Endothelial cell of umbilical vein (primary cell): ENCODE measurements around the gene SLC6A7. TPM values are rescaled to one million over a fixed set of nuclear protein-coding genes. Genes with fewer than 3 reads are reported as not detected.

Experiments
- BruUV-seq: library from RNA; stranded (reverse); fragments of 400-500 nt; replicated peaks from 2 replicates; lab custom pipeline; 2021; lab: Mats Ljungman, UMichigan
- CTCF ChIA-PET: fragments of 300-600, 350-600 bp; sonication (Branson Sonifier 250); formaldehyde crosslinking; loops from one replicate; lab custom pipeline; 2021; ENCODE audit warnings: antibody characterized with exemption, inconsistent platforms; lab: Charles Lee
- POLR2A ChIA-PET: fragments of 300-600, 350-600 bp; sonication (Branson Sonifier 250); formaldehyde crosslinking; loops from one replicate; lab custom pipeline; 2021; ENCODE audit warnings: antibody characterized with exemption, inconsistent platforms; lab: Charles Lee
- DNase-seq: peaks from one replicate; pipeline ENCODE4 v3.0.0-alpha.2; 2011; ENCODE audit warnings: low read depth, low spot score
- FAIRE-seq: peaks from 2 replicates; lab custom pipeline; 2011; peaks lifted over from hg19 to GRCh38; lab: Jason Lieb, UNC
- H2AFZ ChIP-seq: 2 replicates; pipeline ENCODE4 v1.6.0; 2012; ENCODE audit warnings: low read depth, low read length, control low read depth, inconsistent platforms
- H3K27ac ChIP-seq: 2 replicates; pipeline ENCODE4 v1.5.1; 2011; ENCODE audit warnings: low read depth, mild to moderate bottlenecking, control low read depth, low read length, moderate library complexity; ENCODE audit not compliant: insufficient read depth
- H3K27me3 ChIP-seq, 2 experiments: 2 replicates each; pipeline versions ENCODE4 v1.6.0 to v1.6.1; 2011; ENCODE audit warnings: low read length in 2 of 2, mixed read lengths in 1 of 2; ENCODE audit not compliant: control insufficient read depth in 2 of 2, insufficient read depth in 2 of 2
- H3K36me3 ChIP-seq, 2 experiments: 2 replicates in 1 of 2; 3 replicates in 1 of 2; pipeline ENCODE4 v1.5.1; 2011; ENCODE audit warnings: low read length in 2 of 2, mild to moderate bottlenecking in 1 of 2, moderate library complexity in 1 of 2; ENCODE audit not compliant: control insufficient read depth in 2 of 2, insufficient read depth in 2 of 2; ENCODE audit errors: extremely low read depth in 1 of 2
- H3K4me1 ChIP-seq: 3 replicates; pipeline ENCODE4 v1.5.1; 2011; ENCODE audit warnings: mild to moderate bottlenecking, low read length; ENCODE audit not compliant: control insufficient read depth, insufficient read depth; ENCODE audit errors: extremely low read depth
- H3K4me2 ChIP-seq: 2 replicates; pipeline ENCODE4 v1.6.1; 2011; ENCODE audit warnings: low read length, control low read depth, mixed read lengths; ENCODE audit not compliant: insufficient read depth
- H3K4me3 ChIP-seq, 3 experiments: fragments of 200-600 bp in 1 of 3; sonication (generic), shearing (Covaris generic) in 1 of 3; replicated peaks in 1 of 3; 2 replicates each; pipeline ENCODE4 v1.5.1; 2011 to 2016; ENCODE audit warnings: control low read depth in 3 of 3, low read length in 3 of 3, mild to moderate bottlenecking in 2 of 3, inconsistent platforms in 1 of 3, low read depth in 1 of 3, moderate library complexity in 1 of 3; ENCODE audit not compliant: insufficient read depth in 1 of 3
- H3K79me2 ChIP-seq: 2 replicates; pipeline ENCODE4 v1.6.0; 2012; ENCODE audit warnings: low read length, inconsistent platforms; ENCODE audit not compliant: control insufficient read depth, insufficient read depth
- H3K9ac ChIP-seq: replicated peaks from 2 replicates; pipeline ENCODE3; 2011; ENCODE audit warnings: low read length, control low read depth; ENCODE audit not compliant: insufficient read depth; ENCODE audit errors: extremely low read depth
- H3K9me1 ChIP-seq: replicated peaks from 3 replicates; pipeline ENCODE4 v1.6.0; 2011; ENCODE audit warnings: mild to moderate bottlenecking, low read length; ENCODE audit not compliant: control insufficient read depth, insufficient read depth; ENCODE audit errors: extremely low read depth
- H3K9me3 ChIP-seq: replicated peaks from 2 replicates; pipeline ENCODE4 v1.5.1; 2012; ENCODE audit warnings: low read length, inconsistent platforms; ENCODE audit not compliant: control insufficient read depth, insufficient read depth
- H4K20me1 ChIP-seq: replicated peaks from 2 replicates; pipeline ENCODE3; 2011; ENCODE audit warnings: mild to moderate bottlenecking, low read length; ENCODE audit not compliant: control insufficient read depth, insufficient read depth; ENCODE audit errors: extremely low read depth
- CTCF ChIP-seq, 2 donors: IDR thresholded peaks; 1 replicate in 1 of 2; 2 replicates in 1 of 2; pipeline ENCODE4 v1.5.1; 2011; ENCODE audit warnings: low read length in 2 of 2, mild to moderate bottlenecking in 2 of 2, moderate library complexity in 2 of 2, control low read depth in 1 of 2, inconsistent platforms in 1 of 2, low read depth in 1 of 2; ENCODE audit not compliant: insufficient read depth in 1 of 2; ENCODE audit errors: extremely low read depth in 1 of 2
- EZH2 ChIP-seq: IDR thresholded peaks from 2 replicates; pipeline ENCODE4 v1.6.1; 2012; ENCODE audit warnings: borderline replicate concordance, low read depth, mild to moderate bottlenecking, moderate library complexity, low read length, inconsistent platforms; ENCODE audit not compliant: severe bottlenecking
- POLR2A ChIP-seq: IDR thresholded peaks from 2 replicates; pipeline ENCODE4 v1.6.1; 2012; ENCODE audit warnings: low read depth, mild to moderate bottlenecking, control low read depth, low read length
- dilution Hi-C: fragments of 300-500 bp; cut with MboI; formaldehyde crosslinking; loops from one replicate; pipeline ENCODE4 v1.15.0; 2019; ENCODE audit warnings: low sequenced_read_pairs; ENCODE audit not compliant: extremely low pct_ligation_motif_present
- intact Hi-C: fragments of 100-400 bp; cut with micrococcal nuclease; formaldehyde crosslinking; loops from one replicate; pipeline ENCODE4 v1.10.0; 2022
- polyA plus RNA-seq, 4 experiments: library from polyadenylated mRNA; depleted of rRNA in 3 of 4; stranded (reverse) in 3 of 4; unstranded in 1 of 4; fragments of >200 nt; gene quantifications; 2 replicates each; pipeline versions ENCODE4 v1.2.1 to v1.2.3, GENCODE V29; 2011 to 2012; ENCODE audit warnings: missing spikeins in 1 of 4
- total RNA-seq: library from RNA; stranded (reverse); gene quantifications from 2 replicates; pipeline ENCODE4 v1.2.3, GENCODE V29; 2021

SLC6A7 gene
- total and polyA plus RNA-seq, 2 donors (not counting 3 experiments of a cell fraction or from before 2014, with no cell fraction given): not detected

DNA sequence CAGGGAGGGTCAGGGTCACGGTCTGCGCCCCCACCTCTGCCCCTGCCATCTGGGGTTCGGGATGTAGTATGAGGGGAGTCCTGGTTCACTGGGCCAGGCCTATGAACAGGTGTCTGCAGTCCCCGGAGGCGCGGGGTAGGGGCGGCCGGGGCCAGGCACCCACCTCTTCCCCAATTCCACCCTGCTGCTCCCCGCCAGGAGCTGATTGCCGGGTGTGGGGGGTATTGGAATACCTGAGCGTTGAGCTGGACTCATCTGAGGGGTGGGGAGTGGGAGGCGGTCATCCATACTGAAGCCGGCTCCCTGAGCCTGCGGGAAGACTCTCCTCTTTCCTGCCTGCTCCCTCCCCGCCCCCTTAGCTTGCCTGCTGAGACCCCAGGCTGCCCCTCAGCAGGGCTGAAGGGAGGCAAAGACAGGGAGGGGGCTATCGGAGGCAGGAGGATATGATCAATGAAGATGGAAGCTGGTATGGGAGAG is 679 bp downstream of the SLC6A7 start:
- CTCF ChIA-PET: no interaction called here
- H4K20me1 ChIP-seq: no peaks in the 10 kb centered on the region

More for the DNA sequence above, 679 bp downstream of the SLC6A7 start:
- no TSS peak for BruUV-seq
- H3K4me2 ChIP-seq: no peak overlapping the region
- H3K79me2 ChIP-seq: no peaks in the 10 kb centered on the region
- no peak overlapping the region for H3K9ac ChIP-seq
- H3K4me3 ChIP-seq: no peak overlapping the region
- no peak overlapping the region for H2AFZ ChIP-seq
- H3K27ac ChIP-seq: no peak overlapping the region
- no peaks in the 10 kb centered on the region for H3K9me1 ChIP-seq
- no peaks in the 10 kb centered on the region for H3K4me1 ChIP-seq
- FAIRE-seq (no peak), DNase-seq (no peak)
- H3K9me3 ChIP-seq: no peaks in the 10 kb centered on the region
- intact Hi-C loops: no loop called here
- dilution Hi-C loops: no loop called here
- H3K27me3 ChIP-seq: peaks cover 55 to 58% of the 10 kb centered on the region in 2 experiments
- POLR2A ChIA-PET: no interaction called here
- no peaks in the 10 kb centered on the region for H3K36me3 ChIP-seq
- no peak for TF ChIP-seq CTCF (IDR thresholded peaks at IDR 0.05; ENCODE audit: extremely low read depth in 1 of 2, insufficient read depth in 1 of 2, low read depth in 1 of 2, low read length in 2 of 2)
- peak; percentile 19 for TF ChIP-seq EZH2
- TF ChIP-seq POLR2A: no peak
